Liver (tissue), 3 donors: ENCODE data around the gene MAST2.

Experiments
- GABPA ChIP-seq, 2 donors: IDR thresholded peaks in 1 of 2; conservative IDR thresholded peaks in 1 of 2; 2 replicates each; pipeline ENCODE4 v1.6.1; 2016; ENCODE audit warnings: antibody characterized with exemption in 2 of 2, mild to moderate bottlenecking in 1 of 2, moderate library complexity in 1 of 2
- RAD21 ChIP-seq, 2 donors: IDR thresholded peaks; 2 replicates each; pipeline ENCODE4 v1.6.1; 2016; ENCODE audit warnings: antibody characterized with exemption in 2 of 2, mild to moderate bottlenecking in 2 of 2
- TAF1 ChIP-seq: conservative IDR thresholded peaks from 2 replicates; pipeline ENCODE4 v1.6.1; 2016; ENCODE audit warnings: antibody characterized with exemption, mild to moderate bottlenecking
- TF ChIP-seq, protein P1 (sequence below): IDR thresholded peaks from 2 replicates; pipeline ENCODE4 v1.6.1; 2016; ENCODE audit warnings: antibody characterized with exemption
- TF ChIP-seq, protein P2 (sequence below): fragments of 150-350 bp; IDR thresholded peaks from 2 replicates; pipeline ENCODE4 v1.5.1; 2017; ENCODE audit warnings: improper control_type of control experiment, low read depth, low read length; ENCODE audit not compliant: missing input control
- TF ChIP-seq, protein P3 (sequence below): IDR thresholded peaks from 2 replicates; pipeline ENCODE4 v1.6.1; 2016; ENCODE audit warnings: antibody characterized with exemption
- TF ChIP-seq, protein P4 (sequence below): IDR thresholded peaks from 2 replicates; pipeline ENCODE4 v1.6.1; 2016; ENCODE audit warnings: antibody characterized with exemption, mild to moderate bottlenecking
- donor health status: healthy.
- donor health status: healthy.

DNA sequence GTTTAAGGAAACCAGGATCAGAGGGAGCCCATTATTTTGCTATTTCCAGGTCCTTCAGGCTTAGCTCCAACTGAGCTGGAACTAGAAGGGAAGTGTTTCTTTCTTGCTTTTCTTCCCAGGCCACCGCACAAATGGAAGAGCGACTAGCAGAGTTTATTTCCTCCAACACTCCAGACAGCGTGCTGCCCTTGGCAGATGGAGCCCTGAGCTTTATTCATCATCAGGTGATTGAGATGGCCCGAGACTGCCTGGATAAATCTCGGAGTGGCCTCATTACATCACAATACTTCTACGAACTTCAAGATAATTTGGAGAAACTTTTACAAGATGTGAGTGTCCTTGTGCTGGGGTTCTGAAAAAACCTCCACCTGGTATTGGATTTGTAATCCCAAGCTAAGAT lies 207.2 kb downstream of the MAST2 start:
- TF ChIP-seq TAF1 (no peak), RAD21 (IDR thresholded peaks at IDR 0.05) (no peak), GABPA (IDR thresholded peaks at IDR 0.05 in 1 of 2, conservative IDR thresholded peaks at IDR 0.05 in 1 of 2) (no peak)
- TF ChIP-seq, protein P1, sequence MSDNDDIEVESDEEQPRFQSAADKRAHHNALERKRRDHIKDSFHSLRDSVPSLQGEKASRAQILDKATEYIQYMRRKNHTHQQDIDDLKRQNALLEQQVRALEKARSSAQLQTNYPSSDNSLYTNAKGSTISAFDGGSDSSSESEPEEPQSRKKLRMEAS = no peak
- TF ChIP-seq, protein P2, sequence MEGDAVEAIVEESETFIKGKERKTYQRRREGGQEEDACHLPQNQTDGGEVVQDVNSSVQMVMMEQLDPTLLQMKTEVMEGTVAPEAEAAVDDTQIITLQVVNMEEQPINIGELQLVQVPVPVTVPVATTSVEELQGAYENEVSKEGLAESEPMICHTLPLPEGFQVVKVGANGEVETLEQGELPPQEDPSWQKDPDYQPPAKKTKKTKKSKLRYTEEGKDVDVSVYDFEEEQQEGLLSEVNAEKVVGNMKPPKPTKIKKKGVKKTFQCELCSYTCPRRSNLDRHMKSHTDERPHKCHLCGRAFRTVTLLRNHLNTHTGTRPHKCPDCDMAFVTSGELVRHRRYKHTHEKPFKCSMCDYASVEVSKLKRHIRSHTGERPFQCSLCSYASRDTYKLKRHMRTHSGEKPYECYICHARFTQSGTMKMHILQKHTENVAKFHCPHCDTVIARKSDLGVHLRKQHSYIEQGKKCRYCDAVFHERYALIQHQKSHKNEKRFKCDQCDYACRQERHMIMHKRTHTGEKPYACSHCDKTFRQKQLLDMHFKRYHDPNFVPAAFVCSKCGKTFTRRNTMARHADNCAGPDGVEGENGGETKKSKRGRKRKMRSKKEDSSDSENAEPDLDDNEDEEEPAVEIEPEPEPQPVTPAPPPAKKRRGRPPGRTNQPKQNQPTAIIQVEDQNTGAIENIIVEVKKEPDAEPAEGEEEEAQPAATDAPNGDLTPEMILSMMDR = no peak
- TF ChIP-seq, protein P3, sequence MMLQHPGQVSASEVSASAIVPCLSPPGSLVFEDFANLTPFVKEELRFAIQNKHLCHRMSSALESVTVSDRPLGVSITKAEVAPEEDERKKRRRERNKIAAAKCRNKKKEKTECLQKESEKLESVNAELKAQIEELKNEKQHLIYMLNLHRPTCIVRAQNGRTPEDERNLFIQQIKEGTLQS = no peak
- TF ChIP-seq, protein P4, sequence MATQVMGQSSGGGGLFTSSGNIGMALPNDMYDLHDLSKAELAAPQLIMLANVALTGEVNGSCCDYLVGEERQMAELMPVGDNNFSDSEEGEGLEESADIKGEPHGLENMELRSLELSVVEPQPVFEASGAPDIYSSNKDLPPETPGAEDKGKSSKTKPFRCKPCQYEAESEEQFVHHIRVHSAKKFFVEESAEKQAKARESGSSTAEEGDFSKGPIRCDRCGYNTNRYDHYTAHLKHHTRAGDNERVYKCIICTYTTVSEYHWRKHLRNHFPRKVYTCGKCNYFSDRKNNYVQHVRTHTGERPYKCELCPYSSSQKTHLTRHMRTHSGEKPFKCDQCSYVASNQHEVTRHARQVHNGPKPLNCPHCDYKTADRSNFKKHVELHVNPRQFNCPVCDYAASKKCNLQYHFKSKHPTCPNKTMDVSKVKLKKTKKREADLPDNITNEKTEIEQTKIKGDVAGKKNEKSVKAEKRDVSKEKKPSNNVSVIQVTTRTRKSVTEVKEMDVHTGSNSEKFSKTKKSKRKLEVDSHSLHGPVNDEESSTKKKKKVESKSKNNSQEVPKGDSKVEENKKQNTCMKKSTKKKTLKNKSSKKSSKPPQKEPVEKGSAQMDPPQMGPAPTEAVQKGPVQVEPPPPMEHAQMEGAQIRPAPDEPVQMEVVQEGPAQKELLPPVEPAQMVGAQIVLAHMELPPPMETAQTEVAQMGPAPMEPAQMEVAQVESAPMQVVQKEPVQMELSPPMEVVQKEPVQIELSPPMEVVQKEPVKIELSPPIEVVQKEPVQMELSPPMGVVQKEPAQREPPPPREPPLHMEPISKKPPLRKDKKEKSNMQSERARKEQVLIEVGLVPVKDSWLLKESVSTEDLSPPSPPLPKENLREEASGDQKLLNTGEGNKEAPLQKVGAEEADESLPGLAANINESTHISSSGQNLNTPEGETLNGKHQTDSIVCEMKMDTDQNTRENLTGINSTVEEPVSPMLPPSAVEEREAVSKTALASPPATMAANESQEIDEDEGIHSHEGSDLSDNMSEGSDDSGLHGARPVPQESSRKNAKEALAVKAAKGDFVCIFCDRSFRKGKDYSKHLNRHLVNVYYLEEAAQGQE = no peak
